ENCODE data around the gene FAM114A2.
A peak's percentile ranks its signal among the peaks of the same experiment; 100 is the strongest.
"Not testable (repeated sequence)": the region's sequence is repeated elsewhere in the genome, so short reads cannot be mapped to it uniquely, and the experiment has no call there.

Gene FAM114A2

DNA sequence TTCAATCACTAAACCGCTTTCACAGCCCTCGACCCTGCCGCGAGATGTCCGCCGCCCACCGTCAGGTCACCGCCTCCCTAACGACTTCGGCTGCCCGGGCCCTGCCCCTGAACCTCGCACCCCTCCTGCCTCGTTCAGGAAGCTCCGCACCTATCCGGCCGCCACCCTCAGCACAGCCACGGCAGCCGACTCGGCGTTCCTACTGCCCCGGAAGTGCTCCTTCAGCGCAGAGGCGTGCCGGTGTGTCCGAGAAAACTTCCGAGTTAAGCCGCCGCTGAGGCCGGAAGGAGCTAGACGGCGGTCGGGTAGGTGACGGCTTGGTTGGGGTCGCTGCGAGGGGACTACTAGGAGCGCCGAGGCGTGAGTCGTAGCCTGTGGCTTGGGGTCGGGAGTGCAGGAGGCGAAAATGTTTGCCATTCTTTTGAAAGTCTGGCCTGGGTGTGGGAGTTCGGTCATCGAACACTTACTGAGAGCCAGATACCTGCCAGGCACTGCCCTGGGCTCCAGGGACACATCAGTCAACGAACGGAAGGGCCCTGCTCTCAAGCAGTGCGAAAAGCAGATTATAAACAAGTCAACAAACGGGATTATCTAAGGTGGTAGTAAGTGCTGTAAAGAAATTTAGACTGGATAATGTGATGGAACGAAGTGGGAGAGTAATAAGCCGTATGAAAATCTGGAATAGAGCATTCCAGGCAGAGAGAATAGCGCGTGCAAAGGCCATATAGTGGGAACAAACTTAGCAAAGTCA, at the start of gene FAM114A2, which contains the start of gene MFAP3:
Gene FAM114A2 (minus strand): TSS at position 204 of the 751 bp plus-strand sequence. CDS start 3,957 bp downstream, outside the sequence.
Gene MFAP3 (plus strand): TSS at position 261 of the 751 bp plus-strand sequence. CDS start 10,756 bp downstream, outside the sequence.
- peak; percentile 88 to 91 for DNase-seq

DNA sequence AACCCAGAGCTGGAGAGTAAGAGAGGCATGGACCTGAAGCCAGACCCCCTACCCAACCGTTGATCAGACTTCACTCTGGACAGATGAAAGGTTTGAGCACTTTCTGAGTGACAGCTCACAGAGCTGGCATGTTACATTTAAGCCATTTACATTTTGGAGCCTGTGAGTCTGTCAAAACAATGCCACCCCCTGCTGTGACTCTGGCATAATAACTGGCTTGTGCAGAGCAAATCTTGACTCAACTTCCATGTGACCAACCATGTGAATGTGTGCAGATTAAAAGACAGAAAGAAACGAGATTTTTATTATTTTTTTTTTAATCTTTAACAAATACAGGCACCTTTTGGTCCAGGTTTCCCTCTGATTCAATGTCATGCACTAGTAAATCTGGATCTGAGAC, 48.5 kb upstream of the FAM114A2 start:
- no peak for DNase-seq

DNA sequence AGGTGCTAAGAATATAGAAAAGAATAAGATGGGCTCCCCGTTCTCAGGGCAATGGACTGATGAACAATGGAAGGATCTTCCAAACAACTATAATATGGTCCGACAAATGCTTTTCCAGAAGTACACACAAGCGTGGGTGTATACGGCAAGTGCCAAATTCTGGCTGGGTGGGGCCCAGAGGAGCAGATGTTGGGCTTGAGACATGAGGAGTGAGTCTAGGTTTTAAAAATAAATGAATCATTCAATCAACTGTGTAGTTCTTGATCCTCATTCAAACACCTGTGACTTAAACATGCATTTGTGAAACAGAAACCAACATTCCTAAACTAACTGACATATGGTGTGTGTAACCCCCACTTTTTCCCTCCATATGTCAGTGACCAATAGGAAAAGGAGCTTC, 47.9 kb upstream of the FAM114A2 start:
- DNase-seq = no peak

DNA sequence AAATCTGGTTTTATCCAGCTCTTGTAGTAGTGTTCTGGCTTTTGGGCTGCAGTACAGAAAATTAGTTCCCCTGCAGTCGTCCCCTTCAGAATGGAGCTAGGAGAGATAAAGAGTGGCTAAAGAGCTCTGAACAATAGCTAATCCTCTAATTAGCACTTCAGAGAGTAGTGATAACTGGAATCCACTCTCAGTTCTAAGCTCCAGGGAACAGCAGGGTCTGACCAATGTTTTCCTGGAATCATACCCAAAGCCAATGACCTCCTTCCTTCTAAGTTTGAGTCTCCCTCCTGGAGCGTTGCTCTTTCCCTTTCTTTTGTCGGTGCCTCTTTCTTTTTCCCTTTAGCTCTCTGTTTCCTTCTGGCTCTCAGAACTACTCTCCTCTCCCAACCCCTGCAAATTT, 47.4 kb upstream of the FAM114A2 start:
- no peak for DNase-seq

DNA sequence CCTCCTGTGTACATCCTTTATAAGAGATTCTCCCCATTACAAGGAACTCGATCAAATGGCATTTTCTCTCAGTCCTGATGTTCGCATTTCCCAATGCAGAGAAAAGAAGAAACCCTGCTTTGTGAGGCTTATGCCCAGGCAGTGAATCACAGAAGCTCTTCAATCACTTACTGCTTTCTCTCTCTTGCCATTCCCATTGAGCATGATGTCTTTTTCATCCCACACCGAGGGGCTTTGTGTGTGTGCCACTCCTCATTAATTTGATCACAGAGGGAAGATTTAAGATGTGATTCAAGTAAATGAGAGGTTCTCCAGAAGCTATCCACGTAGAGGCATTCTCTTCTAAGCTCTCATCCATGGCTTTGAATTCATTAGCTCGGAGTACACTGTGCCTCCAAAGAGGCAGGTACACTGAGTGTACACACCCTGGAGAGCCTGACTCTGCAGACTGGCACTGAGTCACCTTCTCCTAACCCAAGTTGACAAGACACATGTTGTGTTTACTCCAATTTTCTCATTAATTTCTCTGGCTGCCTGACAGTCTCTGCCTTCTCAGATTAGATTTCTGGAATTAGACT, 45.4 kb upstream of the FAM114A2 start:
- DNase-seq = no peak

DNA sequence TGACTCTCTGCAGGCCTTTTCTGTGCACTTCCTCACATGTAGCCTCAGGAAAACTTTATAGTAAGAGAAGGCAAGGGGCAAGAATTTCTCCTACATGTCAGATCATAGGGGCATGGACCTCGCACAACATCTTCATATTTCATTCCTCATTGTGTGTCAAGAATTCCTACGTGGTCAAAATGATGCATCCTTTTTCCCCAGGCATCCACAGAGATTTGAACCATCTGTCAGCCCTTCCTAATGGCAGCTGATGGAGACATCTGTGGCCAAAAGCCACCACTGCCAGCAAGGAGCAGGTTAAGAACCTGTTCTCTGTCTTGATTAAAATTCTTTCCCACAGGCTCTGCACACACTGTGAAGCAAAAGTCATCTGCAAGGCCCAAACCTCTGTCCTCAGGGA, 42.5 kb upstream of the FAM114A2 start:
- DNase-seq = no peak

DNA sequence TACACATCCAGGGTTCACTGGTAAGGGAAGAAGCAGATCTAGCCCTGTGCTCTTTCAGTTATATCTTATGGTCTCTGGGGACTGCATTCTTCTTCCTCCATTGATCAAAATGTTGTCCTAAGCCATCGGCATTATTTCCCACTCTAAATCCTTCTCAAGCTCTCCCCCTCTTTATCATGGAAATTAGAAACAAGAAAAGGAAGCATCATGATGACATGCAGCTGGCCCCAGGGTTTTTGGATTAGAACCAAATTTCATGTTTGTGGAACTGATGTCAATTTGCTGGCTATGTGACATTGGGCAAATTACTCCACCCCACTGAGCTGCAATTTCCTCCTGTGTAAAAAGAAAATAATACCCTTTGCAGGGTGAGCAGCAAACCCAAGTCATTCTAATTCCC, 39.6 kb upstream of the FAM114A2 start:
- DNase-seq = no peak

DNA sequence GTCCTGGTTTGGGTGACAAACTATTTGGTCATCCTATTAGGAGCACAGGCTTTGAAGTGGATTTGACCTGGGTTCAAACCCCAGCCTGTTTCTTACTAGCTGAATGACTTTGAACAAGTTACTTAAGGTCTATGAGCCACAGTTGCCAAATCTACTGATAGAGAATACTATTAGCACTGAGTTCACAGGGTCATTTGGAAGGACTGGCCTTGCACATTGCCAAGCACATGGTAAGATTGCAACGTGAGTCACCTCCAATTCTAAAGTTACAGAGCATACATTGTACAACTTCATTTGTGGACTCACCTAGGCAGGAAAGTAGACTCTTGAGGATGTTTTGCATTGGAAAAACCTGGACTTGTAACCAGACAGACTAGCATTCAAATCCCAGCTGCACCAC, 39.0 kb upstream of the FAM114A2 start:
- no peak for DNase-seq

DNA sequence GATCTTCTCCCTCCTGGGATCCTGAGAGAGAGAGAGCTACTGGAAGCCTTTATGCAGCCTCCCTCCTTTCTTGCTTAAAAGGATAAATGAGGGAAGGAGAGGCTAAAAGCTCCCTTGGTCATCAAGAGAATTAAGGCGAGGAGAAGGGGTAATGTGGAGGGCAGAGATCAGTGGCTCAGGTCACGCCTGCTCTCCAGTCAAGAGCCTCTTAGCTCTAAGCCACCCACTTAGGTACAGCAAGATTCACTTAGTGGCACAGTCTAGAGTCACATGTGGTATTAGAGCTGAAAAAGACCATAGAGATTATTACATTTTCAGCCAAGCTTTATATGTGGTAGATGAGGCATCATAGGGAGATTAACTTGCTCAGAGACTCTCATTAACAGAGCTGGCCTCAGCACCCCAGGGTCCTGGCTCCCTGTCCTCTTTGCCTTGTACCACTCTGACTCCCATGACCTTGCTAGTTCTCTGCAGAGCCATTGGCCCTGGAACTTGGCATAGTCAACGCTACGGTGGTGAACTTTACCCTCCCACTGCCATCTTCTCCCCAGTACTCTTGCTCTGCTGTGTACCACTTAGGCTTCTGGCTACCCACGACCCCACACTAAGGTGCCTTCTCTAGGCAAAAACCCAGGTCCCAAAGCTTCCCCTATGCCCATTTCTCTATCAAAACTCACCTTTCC, 37.7 kb upstream of the FAM114A2 start:
- no peak for DNase-seq

DNA sequence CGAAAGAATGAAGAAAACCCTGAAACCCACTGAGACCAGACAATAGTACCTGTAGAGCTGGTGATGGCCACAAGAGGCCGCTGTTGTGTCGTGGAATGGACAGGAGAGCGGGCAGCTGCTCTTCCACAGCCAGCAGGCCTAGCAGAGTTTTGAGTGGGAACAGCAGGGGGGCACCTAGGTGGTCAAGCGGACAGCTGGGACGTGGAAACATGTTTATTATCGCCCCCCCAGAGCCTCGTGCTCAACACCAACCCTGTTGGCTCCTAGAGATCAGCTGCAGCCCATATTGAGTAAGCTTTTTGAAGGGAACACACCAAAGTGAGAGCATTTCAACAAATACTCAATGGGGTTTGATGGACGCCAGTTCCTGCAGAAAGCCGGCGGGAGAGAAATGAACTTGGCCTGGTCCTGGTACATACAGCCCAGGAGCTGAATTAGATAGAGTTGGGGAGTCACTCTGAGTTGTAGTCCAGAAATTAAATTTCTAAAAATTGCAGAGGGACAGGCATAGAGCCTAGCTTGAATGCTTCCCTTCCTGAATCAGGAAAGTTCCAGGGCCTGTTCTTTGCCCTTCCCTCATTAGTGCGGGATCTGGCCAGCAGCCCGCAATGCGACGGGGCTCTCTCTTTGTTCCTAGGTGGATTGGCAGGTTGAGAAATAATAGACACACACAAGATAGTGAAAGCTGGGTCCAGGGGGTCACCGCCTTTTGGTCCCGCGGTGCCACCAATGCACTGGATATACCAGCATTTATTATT, 33.9 kb upstream of the FAM114A2 start:
- peak; percentile 87 to 91 for DNase-seq

DNA sequence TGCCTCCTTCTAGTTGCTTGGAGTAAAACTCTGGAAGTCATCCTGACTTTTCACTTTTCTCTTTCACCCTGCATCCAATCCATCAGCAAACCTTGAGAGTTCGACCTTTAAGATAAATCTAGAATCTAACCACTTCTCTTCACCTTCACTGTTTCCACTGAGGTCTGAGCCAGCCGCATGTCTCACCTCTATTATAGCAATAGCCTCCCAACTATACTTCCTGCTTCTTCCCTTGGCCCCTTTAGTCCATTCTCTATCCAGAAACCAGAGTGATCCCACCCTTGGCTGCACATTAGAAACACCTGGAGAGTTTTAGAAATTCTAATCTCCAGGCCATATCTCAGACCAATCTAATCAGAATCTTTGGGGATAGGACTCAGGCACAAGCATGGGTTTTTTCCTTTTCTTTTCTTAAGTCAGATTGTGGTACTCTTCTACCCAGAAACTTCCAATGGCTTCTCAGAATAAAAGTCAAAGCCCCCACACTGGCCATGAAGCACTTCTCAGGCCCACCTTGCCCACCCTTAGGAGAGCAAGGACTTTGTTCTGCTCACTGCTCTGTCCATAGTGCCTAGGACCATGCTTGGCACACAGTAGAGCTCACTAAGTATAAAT, 33.2 kb upstream of the FAM114A2 start:
- no peak for DNase-seq

DNA sequence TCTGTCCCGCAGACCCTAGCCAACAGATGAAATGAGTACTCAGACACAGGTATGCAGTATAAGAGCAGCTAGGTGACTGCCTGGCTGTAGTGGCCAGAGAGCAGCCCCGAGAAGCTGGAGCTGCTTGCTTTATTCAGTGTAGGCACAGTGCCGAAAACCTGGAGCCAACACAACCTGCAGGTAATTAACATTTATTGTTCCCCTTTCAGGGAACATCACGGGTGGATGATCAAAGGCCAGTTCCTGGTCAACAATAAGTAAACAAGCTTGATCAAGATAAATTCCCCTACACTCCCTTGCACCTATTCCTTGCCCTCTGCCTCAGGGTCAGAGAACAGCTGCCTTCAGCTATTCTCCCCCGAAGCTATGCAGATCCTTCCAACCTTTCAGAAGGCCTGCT, 31.1 kb upstream of the FAM114A2 start:
- DNase-seq = not testable (repeated sequence)

DNA sequence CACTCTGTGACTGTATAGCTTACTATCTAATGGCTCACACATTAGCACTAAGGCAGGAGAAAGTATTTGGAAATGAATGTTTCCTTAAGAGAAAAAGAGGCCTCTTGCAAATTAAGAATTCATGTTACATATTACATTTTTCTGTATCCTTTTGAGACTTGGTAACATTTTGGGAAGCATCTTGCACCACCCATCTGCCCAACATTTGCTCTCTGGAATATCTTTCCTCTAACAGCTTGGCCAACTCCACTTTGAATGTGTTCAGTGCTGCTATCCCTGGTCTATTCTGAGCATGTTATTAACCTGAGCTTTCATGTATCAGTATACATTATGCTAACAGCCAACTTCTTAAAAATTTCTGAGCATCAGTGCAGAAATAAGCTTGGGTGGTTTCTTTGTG, 27.3 kb upstream of the FAM114A2 start:
- DNase-seq = no peak

DNA sequence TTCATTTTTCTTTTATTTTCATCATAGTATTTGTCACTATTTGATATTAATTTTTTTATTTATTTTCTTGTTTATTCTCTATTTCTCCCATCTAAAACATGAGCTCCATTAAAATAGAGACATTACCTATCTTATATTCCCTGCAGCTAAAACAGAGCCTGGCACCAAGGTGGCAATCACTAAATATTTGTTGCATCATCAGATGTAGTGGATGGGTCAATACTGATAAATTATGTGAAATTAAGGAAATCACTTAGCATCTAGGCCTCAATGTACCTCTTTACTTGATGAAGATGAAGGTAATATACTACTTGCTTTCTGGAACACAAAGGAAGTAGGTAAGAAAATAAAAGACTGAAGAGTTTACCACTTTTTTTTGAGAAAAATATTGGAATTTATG, 24.7 kb upstream of the FAM114A2 start:
- DNase-seq = no peak

DNA sequence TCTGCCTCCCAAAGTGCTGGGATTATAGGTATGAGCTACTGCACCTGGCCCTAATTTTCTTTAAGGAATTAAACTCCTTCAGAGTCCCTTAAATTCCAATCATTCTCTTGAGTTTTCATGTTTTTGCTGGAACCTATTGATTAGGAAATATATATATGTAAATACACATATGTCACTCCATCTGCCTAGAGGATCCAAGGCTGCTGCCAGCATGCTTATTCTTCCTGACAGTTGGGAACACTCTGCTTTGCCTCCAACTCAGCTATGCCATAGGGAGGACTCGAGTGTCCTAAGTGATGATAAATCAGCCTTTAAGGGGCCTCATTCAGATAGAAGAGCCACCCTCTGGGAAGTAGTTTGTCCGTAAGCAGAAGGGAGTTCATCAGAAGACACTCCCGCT, 21.9 kb upstream of the FAM114A2 start:
- DNase-seq = no peak

DNA sequence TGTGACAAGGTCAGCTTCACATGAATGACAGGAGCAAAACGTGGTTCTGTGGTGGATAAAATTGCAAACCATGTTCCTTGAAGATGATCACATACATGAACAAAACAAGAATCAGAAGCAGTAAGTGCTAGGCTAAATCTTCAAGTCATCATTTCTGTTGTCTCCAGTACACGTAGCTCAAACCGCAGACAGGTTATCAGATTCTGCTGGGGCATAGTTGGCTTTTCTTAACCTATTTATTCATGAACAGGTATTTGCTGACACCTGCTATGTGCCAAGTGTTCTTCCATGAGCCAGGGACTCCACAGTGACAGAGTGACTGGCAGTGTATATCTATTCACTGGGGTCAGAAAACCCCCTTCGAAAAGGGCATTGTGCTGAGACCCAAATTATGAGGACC, 20.9 kb upstream of the FAM114A2 start:
- no peak for DNase-seq

DNA sequence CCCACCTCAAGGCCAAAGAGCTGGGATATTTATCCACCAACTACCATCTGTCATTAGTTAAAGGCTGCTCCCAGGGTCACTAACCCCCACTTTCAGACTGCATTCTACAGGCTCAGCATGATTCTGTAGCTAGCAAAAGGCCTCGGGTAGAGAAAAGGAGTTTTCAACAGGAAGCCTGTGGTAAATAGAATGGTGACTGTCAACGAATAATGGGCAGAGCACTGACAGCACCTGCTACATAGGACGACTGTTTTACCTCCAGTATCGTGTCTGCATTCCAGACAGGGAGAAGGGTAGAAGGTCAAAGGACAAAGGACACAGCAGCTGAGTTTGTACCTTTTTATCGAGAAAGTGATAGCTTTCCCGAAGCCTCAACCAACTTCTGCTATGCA, 20.3 kb upstream of the FAM114A2 start:
- DNase-seq = no peak

DNA sequence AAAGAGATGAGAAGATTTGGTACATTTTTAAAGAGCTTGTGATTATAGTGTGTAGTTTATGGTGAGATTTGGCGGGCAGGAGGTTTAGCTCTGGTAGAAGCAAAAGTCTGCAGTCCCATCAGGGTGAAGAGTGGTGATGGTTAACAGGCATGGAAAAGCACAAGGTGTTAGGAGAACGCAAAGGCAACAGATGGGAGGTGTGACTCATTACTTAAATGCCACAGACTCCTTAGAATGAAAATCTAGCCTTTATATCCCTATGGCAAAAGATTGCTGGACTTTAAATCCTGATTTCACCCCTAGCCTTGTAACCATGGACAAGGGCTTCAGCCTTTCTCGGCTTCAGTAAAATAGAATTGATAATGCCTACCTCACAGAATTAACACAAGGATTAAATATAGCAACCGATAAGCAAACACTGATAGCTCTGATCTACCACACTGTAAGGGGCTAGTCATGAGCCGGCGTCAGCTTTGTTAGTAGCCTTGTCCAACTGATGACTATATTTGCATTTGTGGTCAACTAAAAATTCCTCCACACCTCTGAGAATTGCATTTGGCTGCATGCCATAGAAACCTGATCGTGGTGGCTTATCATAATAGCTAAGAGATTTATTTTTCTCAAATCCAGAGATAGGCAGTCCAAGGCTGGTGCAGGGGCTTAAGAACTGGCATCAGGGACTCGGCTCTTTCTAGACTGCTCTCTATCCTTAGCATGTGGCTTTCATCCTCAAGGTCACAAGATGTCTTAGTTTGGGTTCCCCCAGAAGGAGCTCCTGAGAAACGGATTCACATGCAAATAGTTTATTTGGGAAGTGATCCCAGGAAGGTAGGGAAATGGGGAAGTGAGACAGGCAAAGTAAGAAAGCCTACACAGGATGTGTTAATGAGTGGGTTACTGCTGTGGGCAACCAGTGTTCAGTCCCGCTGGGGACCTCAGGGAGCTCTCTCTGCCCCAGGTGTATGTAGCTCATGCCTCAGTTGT, 19.6 kb upstream of the FAM114A2 start:
- no peak for DNase-seq

DNA sequence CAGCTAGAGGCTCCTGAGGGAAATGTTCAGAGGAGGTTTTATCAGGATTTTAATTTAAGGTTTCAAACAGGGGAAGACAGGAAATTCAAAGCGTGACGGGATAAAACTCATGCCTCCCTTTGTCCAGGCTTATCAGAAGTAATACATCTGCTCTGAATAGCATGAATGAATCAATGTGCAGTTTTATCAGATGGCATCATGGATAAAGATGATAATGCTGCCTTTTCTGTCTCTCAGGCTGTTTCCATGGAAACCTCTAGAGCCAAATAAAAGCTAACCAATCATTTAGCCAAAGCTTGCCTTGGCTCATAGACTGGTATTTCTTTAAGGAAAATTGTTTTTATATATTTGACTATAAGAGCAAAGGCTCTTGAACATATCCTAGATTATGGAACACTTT, 16.5 kb upstream of the FAM114A2 start:
- DNase-seq = no peak

DNA sequence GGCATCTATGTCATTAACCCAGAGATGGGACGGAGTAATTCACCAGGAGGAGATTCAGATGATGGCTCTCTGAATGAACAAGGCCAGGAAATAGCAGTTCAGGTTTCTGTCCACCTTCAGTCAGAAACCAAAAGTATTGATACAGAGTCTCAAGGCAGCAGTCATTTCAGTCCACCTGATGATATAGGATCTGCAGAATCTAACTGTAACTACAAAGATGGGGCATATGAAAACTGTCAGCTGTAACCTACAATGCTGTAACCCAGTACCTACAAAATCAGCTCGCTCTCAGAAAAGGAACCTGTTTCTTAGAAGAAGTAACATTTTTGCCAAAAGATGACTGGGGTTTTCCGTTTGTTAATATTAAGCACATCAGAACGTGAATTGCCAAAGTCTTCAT, 14.8 kb upstream of the FAM114A2 start:
- no peak for DNase-seq

DNA sequence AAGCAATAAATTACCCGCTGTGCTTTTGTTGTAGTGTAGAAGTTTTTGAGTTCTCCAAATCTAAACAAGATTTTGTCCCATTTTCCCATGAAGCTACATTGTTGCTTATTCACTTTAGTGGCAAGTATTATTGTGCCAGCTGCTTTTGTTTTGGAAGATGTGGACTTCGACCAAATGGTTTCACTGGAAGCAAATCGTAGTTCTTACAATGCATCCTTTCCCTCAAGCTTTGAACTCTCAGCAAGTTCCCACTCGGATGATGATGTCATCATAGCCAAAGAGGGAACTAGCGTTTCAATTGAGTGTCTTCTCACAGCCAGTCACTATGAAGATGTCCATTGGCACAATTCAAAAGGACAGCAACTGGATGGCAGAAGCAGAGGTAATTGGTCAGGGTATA, 10.9 kb upstream of the FAM114A2 start:
- DNase-seq = no peak

DNA sequence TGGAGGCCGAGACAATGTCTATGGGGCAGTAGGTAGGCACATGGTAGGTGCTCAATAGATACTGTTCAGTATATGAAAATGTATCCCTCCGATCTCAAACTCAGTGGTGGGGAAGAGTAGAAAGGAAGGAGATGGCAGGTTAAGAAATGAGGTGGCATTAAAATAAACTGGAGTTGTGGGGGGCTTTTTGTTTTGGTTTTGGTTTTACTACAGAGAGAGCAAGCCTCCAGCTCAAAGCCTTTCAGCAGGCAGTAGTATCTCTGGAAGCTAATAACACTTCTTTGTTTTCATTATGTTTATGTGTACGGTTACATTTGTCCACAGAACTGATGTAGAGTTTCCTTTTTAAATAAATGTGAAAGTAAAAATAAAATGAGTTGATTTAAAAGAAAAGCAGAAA, 8.6 kb upstream of the FAM114A2 start:
- DNase-seq = no peak
